ENCODE measurements around the gene HSD11B1L.
"Not testable (repeated sequence)": the region's sequence is repeated elsewhere in the genome, so short reads cannot be mapped to it uniquely, and the experiment has no call there.

Gene HSD11B1L

DNA sequence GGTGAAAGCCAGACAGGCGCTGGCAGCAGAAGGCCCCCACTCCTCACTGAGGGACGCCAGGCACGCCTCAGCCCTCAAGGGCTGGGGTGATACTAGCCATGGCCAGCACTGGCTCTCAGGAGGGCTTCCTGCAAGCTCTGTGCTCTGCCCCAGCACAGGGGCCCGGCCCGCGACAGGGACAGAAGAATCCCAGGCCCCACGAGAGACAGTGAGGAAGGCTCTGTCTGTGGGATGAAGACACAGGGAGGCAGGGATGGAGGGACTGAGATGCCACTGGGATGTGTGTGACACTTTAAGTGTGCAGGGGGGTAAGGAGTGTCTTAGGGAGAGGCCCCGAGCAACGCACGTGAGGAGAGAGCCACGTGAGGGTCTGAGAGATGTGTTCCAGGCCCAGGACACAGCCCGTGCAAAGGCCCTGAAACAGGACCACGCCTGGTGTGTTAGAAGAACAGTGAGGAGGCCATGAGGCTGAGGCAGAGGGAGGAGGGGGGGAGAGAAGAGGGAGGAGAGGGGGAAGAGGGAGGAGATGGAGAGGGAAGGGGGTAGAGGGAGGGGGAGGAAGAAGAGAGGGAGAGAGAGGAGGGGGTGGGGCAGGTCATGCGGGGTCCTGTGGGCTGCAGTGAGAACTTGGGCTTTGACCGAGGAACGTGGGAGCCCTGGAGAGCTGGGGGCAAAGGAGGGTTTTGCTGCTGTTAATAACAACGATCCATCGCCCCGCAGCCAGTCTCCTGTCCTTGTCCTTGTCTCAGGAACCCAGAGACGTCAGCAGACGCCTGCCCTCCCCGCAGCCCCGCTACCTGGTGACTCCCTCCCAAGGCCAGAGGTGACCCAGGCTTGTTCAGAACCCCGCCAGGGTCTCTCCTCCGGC, 16.4 kb downstream of the HSD11B1L start:
- H3K9ac ChIP-seq, result no peak overlapping the region
- H3K4me2 ChIP-seq (ENCODE audit: low read length), result no peak overlapping the region
- H3K27ac ChIP-seq, result no peak overlapping the region
- no peak for TF ChIP-seq CTCF (IDR thresholded peaks at IDR 0.05)
- H2AFZ ChIP-seq, result no peak overlapping the region
- H3K4me3 ChIP-seq (ENCODE audit: low read depth, low read length), result no peak overlapping the region
- H3K4me1 ChIP-seq, result no peaks in the 10 kb centered on the region
- no peaks in the 10 kb centered on the region for H3K27me3 ChIP-seq (ENCODE audit: control insufficient read depth, insufficient read depth, low read length)
- H3K36me3 ChIP-seq (ENCODE audit: control insufficient read depth, insufficient read depth, low read length), result no peaks in the 10 kb centered on the region
- no peaks in the 10 kb centered on the region for H3K9me3 ChIP-seq (ENCODE audit: control insufficient read depth, low read length)
- H3K79me2 ChIP-seq, result peaks cover 17% of the 10 kb centered on the region

DNA sequence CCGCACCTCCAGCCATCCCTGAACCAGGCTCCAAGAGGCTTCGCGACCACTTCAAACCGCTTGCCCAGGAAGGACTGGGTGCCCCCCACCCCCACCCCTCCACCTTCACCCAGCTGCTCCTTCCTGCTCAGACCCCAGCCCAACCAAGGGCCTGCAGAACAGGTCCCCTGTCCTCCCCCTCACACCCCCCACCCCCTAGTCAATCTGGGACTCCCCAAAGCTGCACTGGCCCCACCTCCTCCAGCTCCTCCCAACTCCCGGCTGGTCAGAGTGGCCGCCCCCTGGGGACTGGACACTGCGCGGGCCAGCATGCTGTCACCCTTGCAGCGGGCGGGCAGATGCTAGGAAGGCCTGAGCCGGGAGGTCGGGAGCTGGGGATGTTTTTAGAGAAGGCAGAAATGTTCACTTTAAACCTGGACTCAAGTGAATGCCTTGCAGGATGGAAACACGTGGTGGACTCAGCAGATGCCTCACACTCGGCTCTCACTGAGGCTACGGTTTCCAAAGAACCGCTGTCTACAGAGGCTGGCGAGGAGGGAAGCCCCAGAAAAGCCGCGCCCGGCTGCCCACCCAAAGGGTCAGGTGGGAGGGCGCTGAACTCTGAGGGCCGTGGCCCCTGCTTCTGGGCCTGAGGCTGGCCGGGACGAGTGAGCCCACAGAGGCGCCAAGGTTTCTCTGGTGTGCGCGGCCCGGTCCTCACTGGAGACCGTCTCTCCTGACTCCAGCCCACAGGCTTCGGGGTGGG, 17.2 kb downstream of the HSD11B1L start:
- Histone ChIP-seq H3K27me3 (ENCODE audit: control insufficient read depth, insufficient read depth, low read length) (no peaks in the 10 kb centered on the region), H3K9ac (no peak overlapping the region), H3K4me2 (ENCODE audit: low read length) (no peak overlapping the region), H3K4me1 (no peaks in the 10 kb centered on the region), H3K79me2 (peaks cover 15% of the 10 kb centered on the region), H3K27ac (no peak overlapping the region), H3K4me3 (ENCODE audit: low read depth, low read length) (no peak overlapping the region), H3K9me3 (ENCODE audit: control insufficient read depth, low read length) (no peaks in the 10 kb centered on the region), H3K36me3 (ENCODE audit: control insufficient read depth, insufficient read depth, low read length) (no peaks in the 10 kb centered on the region), H2AFZ (no peak overlapping the region)
- TF ChIP-seq CTCF (IDR thresholded peaks at IDR 0.05), result no peak

DNA sequence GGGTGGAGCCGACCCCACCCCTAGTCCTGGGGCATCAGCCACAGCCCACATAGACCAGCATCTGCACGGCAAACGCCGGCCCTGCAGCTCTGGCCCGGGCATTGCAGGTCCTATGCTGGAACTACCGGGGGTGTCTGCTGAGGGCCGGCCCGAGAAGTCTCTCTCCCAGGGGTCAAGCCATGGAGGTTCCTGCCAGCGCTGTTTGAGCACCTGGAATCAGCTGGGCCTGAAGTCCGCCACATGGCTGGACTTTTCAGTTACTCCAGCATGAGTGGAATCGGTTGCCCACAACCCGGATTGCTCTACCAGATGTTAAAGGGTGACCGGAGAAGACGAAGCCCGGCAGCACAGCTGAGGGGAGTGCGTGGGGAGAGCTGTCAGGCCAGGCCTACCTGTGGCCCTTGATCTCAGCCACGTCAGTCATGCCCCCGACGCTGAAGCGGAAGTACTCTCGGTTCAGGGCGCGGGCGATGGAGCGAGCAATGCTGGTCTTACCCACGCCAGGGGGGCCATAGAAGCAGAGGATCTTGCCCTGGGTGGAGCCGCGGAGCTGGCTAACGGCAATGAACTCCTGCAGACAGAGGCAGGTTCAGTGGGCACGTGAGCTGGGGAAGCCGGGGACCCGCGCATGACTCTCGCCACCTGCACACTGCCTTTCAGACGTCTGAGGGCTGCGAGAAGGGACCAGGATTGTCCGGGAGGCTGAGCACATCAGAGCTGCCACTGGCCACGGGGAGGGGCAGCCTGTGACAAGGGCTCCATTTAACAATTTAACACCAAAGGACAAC, 18.0 kb downstream of the HSD11B1L start:
- Histone ChIP-seq H3K4me1 (no peaks in the 10 kb centered on the region), H3K79me2 (peaks cover 16% of the 10 kb centered on the region), H3K36me3 (ENCODE audit: control insufficient read depth, insufficient read depth, low read length) (no peaks in the 10 kb centered on the region), H3K4me2 (ENCODE audit: low read length) (no peak overlapping the region), H3K9me3 (ENCODE audit: control insufficient read depth, low read length) (no peaks in the 10 kb centered on the region), H3K9ac (no peak overlapping the region), H2AFZ (no peak overlapping the region), H3K27me3 (ENCODE audit: control insufficient read depth, insufficient read depth, low read length) (no peaks in the 10 kb centered on the region), H3K4me3 (ENCODE audit: low read depth, low read length) (no peak overlapping the region), H3K27ac (no peak overlapping the region)
- TF ChIP-seq CTCF (IDR thresholded peaks at IDR 0.05), result no peak

DNA sequence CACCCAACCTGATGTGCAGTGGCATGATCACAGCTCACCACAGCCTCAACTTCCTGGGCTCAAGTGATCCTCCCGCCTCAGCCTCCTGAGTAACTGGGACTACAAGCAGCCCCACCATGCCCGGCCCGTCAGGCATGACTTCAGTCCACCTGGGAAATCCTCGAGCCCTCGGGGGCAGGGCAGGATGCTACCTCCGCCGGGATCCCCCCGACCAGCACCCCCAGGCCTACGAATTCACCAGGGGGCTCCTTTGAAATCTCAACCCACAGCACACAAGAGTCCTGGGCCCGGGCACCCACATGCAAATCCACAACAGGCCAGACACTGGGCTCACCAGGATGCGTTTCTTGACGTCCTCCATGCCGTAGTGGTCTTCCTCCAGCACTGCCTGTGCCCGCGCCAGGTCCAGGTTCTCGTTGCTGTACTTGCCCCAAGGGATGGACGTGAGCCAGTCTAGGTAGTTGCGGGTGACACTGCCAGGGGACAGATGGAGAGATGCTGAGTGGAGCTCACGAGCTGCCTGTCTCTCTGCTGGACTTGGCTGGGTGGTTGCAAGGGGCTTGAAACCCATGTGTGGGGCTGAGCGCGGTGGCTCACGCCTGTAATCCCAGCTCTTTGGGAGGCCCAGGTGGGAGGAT, 19.7 kb downstream of the HSD11B1L start:
- Histone ChIP-seq H3K4me3 (ENCODE audit: low read depth, low read length) (no peak overlapping the region), H2AFZ (no peak overlapping the region), H3K27me3 (ENCODE audit: control insufficient read depth, insufficient read depth, low read length) (no peaks in the 10 kb centered on the region), H3K9me3 (ENCODE audit: control insufficient read depth, low read length) (no peaks in the 10 kb centered on the region), H3K27ac (no peak overlapping the region), H3K36me3 (ENCODE audit: control insufficient read depth, insufficient read depth, low read length) (no peaks in the 10 kb centered on the region), H3K4me1 (no peaks in the 10 kb centered on the region), H3K4me2 (ENCODE audit: low read length) (no peak overlapping the region), H3K9ac (no peak overlapping the region), H3K79me2 (peaks cover 9% of the 10 kb centered on the region)
- TF ChIP-seq CTCF (IDR thresholded peaks at IDR 0.05), result no peak

DNA sequence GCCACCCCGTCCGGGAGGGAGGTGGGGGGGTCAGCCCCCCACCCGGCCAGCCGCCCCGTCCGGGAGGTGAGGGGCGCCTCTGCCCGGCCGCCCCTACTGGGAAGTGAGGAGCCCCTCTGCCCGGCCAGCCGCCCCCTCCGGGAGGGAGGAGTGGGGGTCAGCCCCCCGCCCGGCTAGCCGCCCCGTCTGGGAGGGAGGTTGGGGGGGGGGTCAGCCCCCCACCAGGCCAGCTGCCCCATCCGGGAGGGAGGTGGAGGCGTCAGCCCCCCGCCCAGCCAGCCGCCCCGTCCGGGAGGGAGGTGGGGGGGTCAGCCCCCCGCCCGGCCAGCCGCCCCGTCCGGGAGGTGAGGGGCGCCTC, 21.2 kb downstream of the HSD11B1L start:
- H3K27ac ChIP-seq; H3K4me2 ChIP-seq (ENCODE audit: low read length); H3K4me1 ChIP-seq; H3K4me3 ChIP-seq (ENCODE audit: low read depth, low read length); H3K27me3 ChIP-seq (ENCODE audit: control insufficient read depth, insufficient read depth, low read length); H2AFZ ChIP-seq; H3K9ac ChIP-seq; H3K9me3 ChIP-seq (ENCODE audit: control insufficient read depth, low read length); H3K36me3 ChIP-seq (ENCODE audit: control insufficient read depth, insufficient read depth, low read length): not testable (repeated sequence)
- peaks cover 11% of the 10 kb centered on the region for H3K79me2 ChIP-seq
